Activated naive CD4-positive, alpha-beta T cell treated with anti-CD3 and anti-CD28 coated beads, Interleukin-2, amount 10 ng/mL, durations not matched to agents 7 days and 5 days (primary cell): ENCODE results near the gene NOP14.
"Not testable (repeated sequence)": the region's sequence is repeated elsewhere in the genome, so short reads cannot be mapped to it uniquely, and the experiment has no call there.

Source experiments
- CTCF ChIA-PET: fragments of 350-600 bp; sonication (Branson Sonifier 250); formaldehyde crosslinking; loops from one replicate; lab custom pipeline; 2021; ENCODE audit warnings: antibody characterized with exemption; lab: Charles Lee
- DNase-seq: peaks from one replicate; pipeline ENCODE4 v3.0.0-alpha.2; 2020
- H3K27ac Mint-ChIP-seq: one replicate; pipeline ENCODE4 v1.8.0; 2021; ENCODE audit warnings: mild to moderate bottlenecking, moderate library complexity, mixed read lengths
- H3K27me3 Mint-ChIP-seq: one replicate; pipeline ENCODE4 v1.8.0; 2021; ENCODE audit warnings: mild to moderate bottlenecking, mixed read lengths
- H3K36me3 Mint-ChIP-seq: one replicate; pipeline ENCODE4 v1.8.0; 2021; ENCODE audit warnings: mixed read lengths
- H3K4me1 Mint-ChIP-seq: one replicate; pipeline ENCODE4 v1.8.0; 2021; ENCODE audit warnings: mixed read lengths
- H3K4me3 Mint-ChIP-seq: one replicate; pipeline ENCODE4 v1.8.0; 2021; ENCODE audit warnings: mild to moderate bottlenecking, moderate library complexity, mixed read lengths
- H3K9me3 Mint-ChIP-seq: one replicate; pipeline ENCODE4 v1.8.0; 2021; ENCODE audit warnings: mixed read lengths

The NOP14 gene

DNA sequence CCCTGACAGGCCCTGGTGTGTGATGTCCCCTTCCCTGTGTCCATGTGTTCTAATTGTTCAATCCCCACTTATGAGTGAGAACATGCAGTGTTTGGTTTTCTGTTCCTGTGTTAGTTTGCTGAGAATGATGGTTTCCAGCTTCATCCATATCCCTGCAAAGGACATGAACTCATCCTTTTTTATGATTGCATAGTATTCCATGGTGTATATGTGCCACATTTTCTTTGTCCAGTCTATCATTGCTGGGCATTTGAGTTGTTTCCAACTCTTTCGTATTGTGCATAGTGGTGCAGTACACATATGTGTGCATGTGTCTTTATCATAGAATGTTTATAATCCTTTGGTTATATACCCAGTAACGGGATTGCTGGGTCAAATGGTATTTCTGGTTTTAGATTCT is 46.5 kb downstream of the NOP14 start:
- Mint-ChIP-seq H3K4me1 (peaks cover 25% of the 10 kb centered on the region), H3K9me3 (peaks cover 10% of the 10 kb centered on the region), H3K36me3 (peaks cover 80% of the 10 kb centered on the region)
- DNase-seq, H3K27ac Mint-ChIP-seq, CTCF ChIA-PET, H3K27me3 Mint-ChIP-seq, H3K4me3 Mint-ChIP-seq: not testable (repeated sequence)

DNA sequence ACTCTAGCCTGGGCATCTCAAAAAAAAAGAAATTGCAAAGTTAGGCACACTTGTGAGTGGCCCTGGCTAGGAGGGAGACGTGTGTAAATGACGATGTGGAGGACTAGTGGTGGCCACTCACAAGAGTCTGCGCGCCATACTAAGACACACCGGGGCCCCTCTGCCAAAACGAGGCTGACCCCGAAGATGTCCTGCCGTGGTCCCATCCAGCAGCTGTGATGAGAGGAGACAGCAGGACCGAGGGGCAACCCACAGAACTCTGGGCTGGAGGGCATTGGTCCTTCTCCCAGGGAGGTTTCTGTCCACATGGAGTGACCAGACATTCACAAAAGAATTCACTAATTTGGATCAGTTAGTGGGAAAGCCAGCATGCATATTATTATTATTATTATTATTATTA is 47.4 kb downstream of the NOP14 start:
- Mint-ChIP-seq H3K27ac (no peak overlapping the region), H3K36me3 (peaks cover 80% of the 10 kb centered on the region), H3K9me3 (peaks cover 10% of the 10 kb centered on the region), H3K4me1 (peaks cover 19% of the 10 kb centered on the region), H3K4me3 (no peak overlapping the region), H3K27me3 (no peaks in the 10 kb centered on the region)
- DNase-seq: no peak
- CTCF ChIA-PET: no interaction called here

DNA sequence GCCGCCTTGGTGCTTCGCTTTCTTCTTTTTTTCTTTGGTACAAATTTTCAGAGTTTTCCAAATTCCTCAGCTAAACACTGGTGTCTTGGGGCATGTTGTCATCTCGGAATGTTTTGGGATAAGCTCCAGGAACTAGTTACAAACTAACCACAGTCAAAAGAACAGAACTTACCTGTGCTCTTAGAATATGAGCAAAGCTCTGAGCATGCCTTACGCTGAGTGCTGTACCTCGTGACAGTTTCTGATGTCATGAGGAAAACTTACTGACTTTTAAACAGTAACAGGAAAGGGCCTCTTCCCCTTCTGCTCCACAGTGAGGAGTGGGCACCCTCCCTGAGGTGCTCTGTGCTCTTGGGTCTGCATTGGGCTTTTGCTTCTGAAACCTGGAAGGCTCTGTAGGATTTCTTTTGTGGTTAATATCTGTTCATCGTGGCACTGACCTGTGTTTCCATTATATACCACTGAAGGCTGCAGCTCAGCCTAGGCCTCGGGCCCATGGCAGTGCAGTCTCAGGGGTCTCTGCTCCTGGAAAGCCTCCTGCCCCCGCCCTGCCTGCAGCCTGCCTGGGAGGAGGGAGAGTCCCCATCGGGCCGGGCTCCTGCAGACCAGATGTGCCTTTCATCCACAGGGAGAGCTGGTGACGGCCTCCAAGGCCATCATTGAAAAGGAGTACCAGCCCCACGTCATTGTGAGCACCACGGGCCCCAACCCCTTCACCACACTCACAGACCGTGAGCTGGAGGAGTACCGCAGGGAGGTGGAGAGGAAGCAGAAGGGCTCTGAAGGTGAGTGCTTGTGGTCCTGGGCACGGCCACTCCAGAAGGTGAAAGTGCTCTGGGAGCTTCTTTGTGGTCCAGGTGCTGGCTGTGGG is 48.7 kb downstream of the NOP14 start:
- peak overlapping the region; percentile 33 for H3K27ac Mint-ChIP-seq
- peaks cover 3% of the 10 kb centered on the region for H3K9me3 Mint-ChIP-seq
- H3K4me1 Mint-ChIP-seq: peaks cover 14% of the 10 kb centered on the region
- H3K36me3 Mint-ChIP-seq: peaks cover 76% of the 10 kb centered on the region
- no peak for DNase-seq
- no peaks in the 10 kb centered on the region for H3K27me3 Mint-ChIP-seq
- CTCF ChIA-PET: no interaction called here
- H3K4me3 Mint-ChIP-seq: no peak overlapping the region

DNA sequence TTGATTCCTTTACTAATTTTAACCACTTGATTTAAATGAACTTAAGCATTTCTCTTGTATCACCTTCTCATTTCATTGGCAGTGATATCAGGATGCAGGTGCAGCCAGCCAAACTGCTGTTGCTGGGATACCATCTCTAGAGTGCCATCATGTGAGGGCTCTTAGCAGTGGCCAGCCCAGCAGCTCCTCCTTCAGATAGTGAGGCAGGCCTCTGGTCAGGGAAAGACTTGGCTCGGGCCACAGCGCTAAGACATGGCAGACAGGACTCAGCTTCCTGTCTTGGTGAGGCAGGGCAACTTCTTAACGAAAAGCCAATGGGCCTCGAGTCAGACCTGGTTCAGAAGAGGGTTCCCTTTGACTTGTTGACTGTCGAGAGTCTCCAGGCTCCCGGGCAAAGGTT is 50.0 kb downstream of the NOP14 start:
- no peak overlapping the region for H3K27ac Mint-ChIP-seq
- H3K36me3 Mint-ChIP-seq: peaks cover 76% of the 10 kb centered on the region
- no peak overlapping the region for H3K4me3 Mint-ChIP-seq
- H3K4me1 Mint-ChIP-seq: peaks cover 14% of the 10 kb centered on the region
- DNase-seq: no peak
- H3K9me3 Mint-ChIP-seq: no peaks in the 10 kb centered on the region
- no peaks in the 10 kb centered on the region for H3K27me3 Mint-ChIP-seq
- CTCF ChIA-PET: no interaction called here

DNA sequence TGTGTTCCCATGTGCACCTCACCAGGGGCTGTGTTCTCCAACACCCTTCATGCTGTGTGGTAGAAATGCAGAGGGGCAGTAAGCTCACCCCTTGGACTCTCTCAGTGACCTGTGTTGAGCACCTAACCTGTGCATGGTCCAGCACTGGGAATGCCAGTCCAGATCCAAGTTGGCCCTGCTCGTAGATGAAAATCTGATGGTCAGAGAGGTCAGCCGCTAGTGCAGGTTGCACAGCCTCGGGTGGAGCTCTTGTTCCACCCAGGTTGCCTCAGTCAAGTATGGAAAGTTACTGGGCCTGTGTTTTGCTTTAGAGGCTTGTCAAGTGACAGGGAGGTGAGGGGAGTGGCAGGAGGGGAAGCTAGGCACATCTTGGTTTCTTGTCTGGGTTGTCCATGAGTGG is 51.3 kb downstream of the NOP14 start:
- H3K4me3 Mint-ChIP-seq: no peak overlapping the region
- H3K27me3 Mint-ChIP-seq: no peaks in the 10 kb centered on the region
- H3K36me3 Mint-ChIP-seq: peaks cover 72% of the 10 kb centered on the region
- CTCF ChIA-PET: no interaction called here
- DNase-seq: no peak
- H3K4me1 Mint-ChIP-seq: peaks cover 17% of the 10 kb centered on the region
- H3K27ac Mint-ChIP-seq: no peak overlapping the region
- H3K9me3 Mint-ChIP-seq: no peaks in the 10 kb centered on the region

DNA sequence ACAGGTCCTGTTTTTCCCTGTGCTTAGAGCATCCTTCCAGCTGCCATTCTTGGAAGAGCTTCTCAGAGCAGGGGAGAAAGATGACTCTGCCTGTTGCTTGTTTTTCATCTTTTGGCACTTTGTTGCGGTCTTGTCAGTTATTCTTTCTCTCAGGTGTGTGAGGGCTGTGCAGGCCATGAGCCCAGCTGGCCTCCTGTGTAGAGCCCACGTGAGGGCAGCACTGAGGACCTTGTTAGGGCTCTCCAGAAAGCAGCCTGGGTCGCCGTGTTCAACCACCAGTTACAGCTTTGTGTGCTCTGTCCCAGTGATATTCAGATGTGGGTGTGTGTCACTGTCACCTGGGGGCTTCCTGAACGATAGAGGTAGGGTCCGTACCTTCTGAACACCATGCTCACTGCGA is 52.8 kb downstream of the NOP14 start:
- Mint-ChIP-seq H3K9me3 (no peaks in the 10 kb centered on the region), H3K4me1 (peaks cover 30% of the 10 kb centered on the region), H3K27ac (no peak overlapping the region), H3K36me3 (peaks cover 73% of the 10 kb centered on the region), H3K4me3 (no peak overlapping the region), H3K27me3 (no peaks in the 10 kb centered on the region)
- CTCF ChIA-PET: interaction anchor here (1.3 kb wide), 1 partner anchor 43 kb away, joined by 3 read pairs; no protein-coding TSS in a partner anchor
- DNase-seq: no peak

DNA sequence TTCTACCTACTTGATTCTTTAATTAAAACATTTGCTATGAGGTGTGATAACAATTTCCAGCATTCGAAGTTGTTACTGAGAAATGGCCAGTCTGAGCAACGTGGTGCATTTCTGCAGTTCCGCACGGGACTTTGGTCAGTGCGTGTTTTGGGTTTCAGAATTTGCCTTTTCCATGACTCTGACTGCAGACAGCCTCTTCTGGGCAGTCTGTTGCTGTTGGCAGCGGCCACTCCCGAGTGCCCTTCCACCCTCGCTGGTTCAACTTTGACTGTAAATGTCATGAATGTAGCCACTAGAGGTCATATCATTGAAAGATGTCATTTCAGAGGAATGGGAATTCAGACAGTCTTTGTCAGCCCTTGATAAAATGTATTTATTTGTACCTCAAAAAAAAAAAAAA is 53.6 kb downstream of the NOP14 start:
- no peak for DNase-seq
- Mint-ChIP-seq H3K4me3 (no peak overlapping the region), H3K27me3 (no peaks in the 10 kb centered on the region), H3K27ac (no peak overlapping the region), H3K36me3 (peaks cover 72% of the 10 kb centered on the region), H3K4me1 (peaks cover 28% of the 10 kb centered on the region), H3K9me3 (no peaks in the 10 kb centered on the region)
- CTCF ChIA-PET: no interaction called here

DNA sequence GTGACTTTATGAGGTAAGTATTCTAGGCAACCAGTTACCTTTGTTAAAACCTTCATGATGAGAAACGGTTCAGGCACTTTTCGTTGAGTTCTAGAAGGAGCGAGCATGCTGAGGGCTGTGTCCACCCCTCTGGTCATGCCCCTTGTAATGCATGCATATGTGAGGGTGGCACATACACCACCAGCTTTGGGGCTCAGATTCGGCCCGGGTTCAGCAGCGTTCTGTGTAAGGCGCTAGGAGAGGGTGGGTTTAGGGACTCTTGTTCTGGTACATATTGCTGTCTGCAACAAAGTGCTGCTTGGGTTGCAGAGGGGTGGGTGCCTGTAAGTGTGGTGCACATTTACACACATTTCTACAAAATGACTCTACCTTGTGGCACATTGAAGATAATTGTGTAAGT is 54.5 kb downstream of the NOP14 start:
- no peaks in the 10 kb centered on the region for H3K27me3 Mint-ChIP-seq
- H3K4me1 Mint-ChIP-seq: peaks cover 22% of the 10 kb centered on the region
- H3K4me3 Mint-ChIP-seq: no peak overlapping the region
- no peak overlapping the region for H3K27ac Mint-ChIP-seq
- CTCF ChIA-PET: no interaction called here
- H3K9me3 Mint-ChIP-seq: no peaks in the 10 kb centered on the region
- no peak for DNase-seq
- H3K36me3 Mint-ChIP-seq: peaks cover 72% of the 10 kb centered on the region

DNA sequence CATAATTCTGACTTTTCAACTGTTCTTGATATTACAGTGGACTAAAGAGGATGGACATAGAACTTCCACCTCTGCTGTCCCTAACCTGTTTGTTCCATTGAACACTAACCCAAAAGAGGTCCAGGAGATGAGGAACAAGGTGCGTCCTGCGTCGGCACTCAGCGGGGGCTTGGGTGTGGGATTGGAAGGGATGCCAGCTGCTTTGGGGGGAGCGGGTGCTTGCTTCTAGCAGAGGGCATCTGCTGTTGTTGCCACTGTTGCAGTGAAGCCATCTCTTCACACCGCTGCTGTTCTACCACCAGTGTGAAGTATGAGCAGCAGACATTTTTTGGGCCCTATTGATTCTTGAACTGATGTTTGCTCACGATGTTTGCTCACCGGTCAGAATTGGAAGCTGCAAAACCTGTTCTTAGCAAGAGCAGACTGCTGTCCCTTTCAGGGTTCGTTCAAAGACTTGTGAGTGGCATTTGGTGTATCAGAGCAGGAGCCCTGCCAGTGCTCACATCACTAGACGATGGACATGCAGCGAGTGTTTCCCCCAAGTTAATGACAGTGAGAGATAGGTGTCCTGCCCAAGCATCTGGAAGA is 55.4 kb downstream of the NOP14 start:
- Mint-ChIP-seq H3K27ac (no peak overlapping the region), H3K36me3 (peaks cover 71% of the 10 kb centered on the region), H3K27me3 (no peaks in the 10 kb centered on the region), H3K9me3 (no peaks in the 10 kb centered on the region), H3K4me1 (peaks cover 21% of the 10 kb centered on the region), H3K4me3 (no peak overlapping the region)
- CTCF ChIA-PET: no interaction called here
- DNase-seq: no peak

DNA sequence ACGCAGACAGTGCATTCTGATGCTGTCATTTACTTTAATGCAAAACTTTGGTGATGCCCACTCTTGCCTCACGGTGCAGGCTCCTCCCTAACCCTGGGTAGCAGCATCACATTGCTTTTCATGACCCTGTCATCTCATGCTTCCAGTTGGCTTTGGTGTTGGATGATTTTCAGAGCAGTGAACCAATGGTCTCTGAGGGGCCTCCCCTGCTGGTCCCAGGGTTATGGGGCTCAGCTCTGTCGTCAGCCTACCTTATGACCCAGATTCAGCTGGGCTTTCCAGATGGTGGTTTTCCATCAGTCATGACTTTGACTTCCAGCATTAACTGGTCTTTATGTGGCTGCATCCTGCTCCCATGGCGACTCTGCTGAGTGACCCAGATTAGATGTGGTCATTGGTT is 56.0 kb downstream of the NOP14 start:
- Mint-ChIP-seq H3K27me3 (no peaks in the 10 kb centered on the region), H3K4me1 (peaks cover 21% of the 10 kb centered on the region), H3K4me3 (no peak overlapping the region), H3K9me3 (no peaks in the 10 kb centered on the region), H3K36me3 (peaks cover 70% of the 10 kb centered on the region), H3K27ac (peak overlapping the region; percentile 42)
- DNase-seq: no peak
- CTCF ChIA-PET: no interaction called here

DNA sequence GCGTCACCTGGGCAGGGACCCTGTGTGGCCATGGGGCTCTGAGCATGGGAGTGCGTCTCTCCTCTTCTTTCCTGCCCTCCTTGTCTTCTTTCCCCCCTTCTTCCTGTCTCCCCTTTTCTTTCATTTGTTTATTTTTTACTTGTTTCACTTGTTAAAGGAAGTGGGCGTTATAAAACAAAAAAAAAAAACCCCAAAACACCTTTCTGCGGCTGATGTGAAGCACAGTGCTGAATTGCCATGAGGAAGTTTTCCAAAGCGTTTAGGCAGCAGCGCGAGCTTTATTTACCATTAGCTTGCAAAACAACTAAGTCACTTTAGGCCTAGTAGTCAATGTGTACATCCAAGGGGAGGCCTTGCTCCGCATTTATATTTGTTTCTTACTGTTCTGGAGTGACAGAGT is 57.0 kb downstream of the NOP14 start:
- Mint-ChIP-seq H3K4me1 (peaks cover 21% of the 10 kb centered on the region), H3K27ac (peak overlapping the region; percentile 77), H3K9me3 (no peaks in the 10 kb centered on the region), H3K36me3 (peaks cover 71% of the 10 kb centered on the region), H3K4me3 (no peak overlapping the region), H3K27me3 (no peaks in the 10 kb centered on the region)
- CTCF ChIA-PET: no interaction called here
- no peak for DNase-seq

DNA sequence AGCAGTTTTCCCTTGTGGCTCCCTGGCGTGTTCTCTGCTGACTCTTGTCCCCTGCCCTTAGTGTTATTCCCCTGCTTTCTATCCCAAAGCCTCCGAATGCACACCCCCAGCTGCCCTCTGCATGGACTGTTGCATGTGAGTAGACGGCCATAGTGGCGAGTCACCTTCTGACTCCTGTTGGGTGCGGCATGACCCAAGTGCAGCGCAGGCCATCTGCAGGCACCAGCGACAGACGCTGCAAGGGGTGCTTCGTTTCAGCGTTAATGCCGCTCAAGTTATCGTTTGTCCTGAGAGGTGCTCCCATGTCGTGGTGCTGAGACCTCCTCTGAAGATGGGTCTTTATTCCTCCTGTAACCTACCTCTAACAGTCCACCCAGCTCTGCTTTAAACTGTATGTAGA is 57.7 kb downstream of the NOP14 start:
- peaks cover 21% of the 10 kb centered on the region for H3K4me1 Mint-ChIP-seq
- H3K36me3 Mint-ChIP-seq: peaks cover 72% of the 10 kb centered on the region
- no peak overlapping the region for H3K4me3 Mint-ChIP-seq
- no peaks in the 10 kb centered on the region for H3K9me3 Mint-ChIP-seq
- CTCF ChIA-PET: interaction anchor here (1.4 kb wide), 1 partner anchor 142 kb away, joined by 3 read pairs; no protein-coding TSS in a partner anchor
- no peak for DNase-seq
- H3K27ac Mint-ChIP-seq: peak overlapping the region; percentile 76
- no peaks in the 10 kb centered on the region for H3K27me3 Mint-ChIP-seq

DNA sequence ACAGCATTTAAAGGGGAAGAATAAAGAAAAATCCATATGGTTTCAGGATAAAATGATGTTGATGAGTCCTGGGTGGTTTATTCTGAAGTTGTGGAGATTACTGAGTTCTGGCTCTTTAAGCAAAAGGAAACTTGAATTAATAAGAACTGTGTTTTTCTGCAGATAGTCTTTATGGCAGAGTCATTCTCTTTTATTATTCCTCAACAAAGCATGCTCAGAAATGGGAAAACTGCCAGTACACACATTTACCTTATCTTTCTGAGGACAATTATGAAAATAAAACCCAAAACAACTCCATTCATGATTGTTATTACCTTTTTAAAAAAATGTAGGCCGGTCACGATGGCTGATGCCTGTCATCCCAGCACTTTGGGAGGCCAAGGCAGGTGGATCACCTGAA is 61.1 kb downstream of the NOP14 start:
- H3K27ac Mint-ChIP-seq: no peak overlapping the region
- H3K36me3 Mint-ChIP-seq: peaks cover 71% of the 10 kb centered on the region
- H3K4me3 Mint-ChIP-seq: no peak overlapping the region
- H3K9me3 Mint-ChIP-seq: no peaks in the 10 kb centered on the region
- H3K27me3 Mint-ChIP-seq: no peaks in the 10 kb centered on the region
- CTCF ChIA-PET: no interaction called here
- no peak for DNase-seq
- peaks cover 16% of the 10 kb centered on the region for H3K4me1 Mint-ChIP-seq

DNA sequence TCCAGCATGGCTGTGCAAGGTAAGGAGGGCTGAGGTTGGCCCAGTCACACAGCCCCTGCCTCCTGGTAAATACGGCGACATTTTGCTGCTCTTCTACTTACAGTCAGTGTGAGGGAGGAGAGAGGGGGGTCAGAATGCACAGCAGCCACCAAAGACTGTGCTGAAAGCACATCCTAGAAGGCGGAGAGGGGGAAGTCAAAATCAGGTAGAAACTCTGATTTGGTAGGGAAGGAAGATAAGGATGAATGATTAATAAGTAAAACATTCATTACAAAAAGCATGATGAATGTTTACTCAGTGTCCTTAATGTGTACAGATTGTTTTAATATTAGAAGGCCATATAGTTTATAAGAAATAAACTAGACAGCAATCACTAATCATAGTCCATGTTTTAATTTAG is 62.0 kb downstream of the NOP14 start:
- H3K27me3 Mint-ChIP-seq: no peaks in the 10 kb centered on the region
- peaks cover 72% of the 10 kb centered on the region for H3K36me3 Mint-ChIP-seq
- no peak overlapping the region for H3K27ac Mint-ChIP-seq
- H3K9me3 Mint-ChIP-seq: no peaks in the 10 kb centered on the region
- CTCF ChIA-PET: no interaction called here
- no peak for DNase-seq
- H3K4me1 Mint-ChIP-seq: peaks cover 8% of the 10 kb centered on the region
- no peak overlapping the region for H3K4me3 Mint-ChIP-seq

DNA sequence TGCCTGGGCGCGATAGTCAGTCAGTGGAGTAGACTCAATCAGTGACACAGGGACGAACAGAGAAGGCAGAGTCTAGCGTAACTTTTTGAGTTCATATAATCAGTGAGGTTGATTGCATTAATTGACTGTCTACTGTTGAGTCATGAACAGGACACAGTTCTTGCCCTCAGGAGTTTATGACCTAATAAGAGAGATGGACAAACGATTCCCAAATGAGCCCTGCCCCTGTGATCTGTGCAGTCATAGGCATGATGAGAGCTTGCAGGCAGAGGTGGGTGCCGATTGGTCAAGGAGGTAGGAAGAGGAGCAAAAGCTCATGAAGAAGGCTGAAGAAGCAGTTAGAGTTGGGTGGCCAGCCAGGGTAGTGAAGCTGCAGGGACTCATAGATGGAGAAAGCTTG is 62.5 kb downstream of the NOP14 start:
- Mint-ChIP-seq H3K27me3 (no peaks in the 10 kb centered on the region), H3K4me3 (no peak overlapping the region), H3K4me1 (peaks cover 5% of the 10 kb centered on the region), H3K27ac (no peak overlapping the region), H3K36me3 (peaks cover 69% of the 10 kb centered on the region), H3K9me3 (no peaks in the 10 kb centered on the region)
- CTCF ChIA-PET: no interaction called here
- DNase-seq: no peak
